Dermis blood vessel endothelial cell (primary cell): ENCODE results near the gene PCYT1B. TPM values are rescaled to one million over a fixed set of nuclear protein-coding genes. Genes with fewer than 3 reads are reported as not detected.
"Not testable (repeated sequence)": the region's sequence is repeated elsewhere in the genome, so short reads cannot be mapped to it uniquely, and the experiment has no call there.

Experiments used
- DNase-seq: peaks from one replicate; pipeline ENCODE4 v3.0.0; 2010
- total RNA-seq: library from RNA; depleted of rRNA; stranded (reverse); fragments of >200 nt; gene quantifications from 2 replicates; pipeline ENCODE4 v1.2.3, GENCODE V29; 2014

Gene PCYT1B
- total RNA-seq, 1 donor from 2014 or later = under 0.01 TPM

DNA sequence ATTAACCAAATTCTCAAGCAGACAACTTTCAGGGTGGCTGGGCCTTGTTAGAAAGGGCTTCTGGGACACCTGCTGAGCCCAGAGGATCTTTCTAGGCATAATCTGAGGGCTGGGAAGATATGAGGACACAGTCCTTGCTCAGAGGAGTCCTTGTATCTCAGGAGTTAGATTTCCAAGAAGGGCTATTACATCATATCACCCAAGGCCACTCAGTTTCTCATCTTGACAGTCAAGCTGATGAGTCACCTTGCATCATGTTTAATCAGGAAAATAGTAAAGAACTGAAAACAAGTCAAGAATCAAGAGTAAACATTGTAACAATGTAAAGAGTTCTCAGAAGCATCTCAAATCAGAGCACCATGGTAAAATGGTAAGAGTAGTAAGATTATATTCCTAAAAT is 4.0 kb downstream of the PCYT1B start:
- no peak for DNase-seq

DNA sequence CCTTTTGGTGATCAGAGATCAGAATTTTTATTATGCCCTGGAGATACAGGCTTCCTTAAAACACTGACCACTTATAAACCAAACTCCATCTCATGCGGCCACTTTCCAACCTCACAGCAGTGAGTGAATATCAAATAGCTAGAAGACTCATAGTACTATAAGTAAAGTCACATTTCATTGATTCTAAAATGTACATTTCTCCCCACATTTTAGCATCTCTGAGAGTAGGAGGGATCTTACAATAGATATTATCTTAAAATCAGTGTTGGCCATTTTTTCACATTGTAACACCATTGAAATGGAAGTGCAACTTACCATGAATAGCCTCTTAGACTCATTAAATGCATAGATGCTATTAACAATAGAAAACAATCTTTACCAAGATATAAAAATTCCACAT is 17.4 kb downstream of the PCYT1B start:
- no peak for DNase-seq

DNA sequence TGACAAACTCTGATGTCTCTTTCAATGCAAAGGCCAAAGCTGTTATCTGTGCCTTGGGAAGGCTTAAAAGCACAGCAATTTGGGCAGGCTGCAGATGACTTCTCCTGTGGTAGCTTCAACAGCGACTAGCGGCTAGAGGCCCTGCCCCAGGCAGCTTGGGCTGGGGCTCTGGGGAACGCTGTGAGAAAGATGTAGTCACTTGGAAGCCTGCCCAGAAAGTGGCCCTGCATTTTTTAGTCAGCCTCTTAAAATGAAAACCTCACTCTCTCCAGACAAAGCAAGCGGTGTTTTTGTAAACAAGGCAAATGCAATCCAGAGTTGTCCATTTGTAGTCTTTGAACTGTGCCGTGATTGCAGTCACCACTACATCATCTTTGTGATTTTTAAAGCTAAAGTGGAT is 27.5 kb downstream of the PCYT1B start:
- DNase-seq = no peak

DNA sequence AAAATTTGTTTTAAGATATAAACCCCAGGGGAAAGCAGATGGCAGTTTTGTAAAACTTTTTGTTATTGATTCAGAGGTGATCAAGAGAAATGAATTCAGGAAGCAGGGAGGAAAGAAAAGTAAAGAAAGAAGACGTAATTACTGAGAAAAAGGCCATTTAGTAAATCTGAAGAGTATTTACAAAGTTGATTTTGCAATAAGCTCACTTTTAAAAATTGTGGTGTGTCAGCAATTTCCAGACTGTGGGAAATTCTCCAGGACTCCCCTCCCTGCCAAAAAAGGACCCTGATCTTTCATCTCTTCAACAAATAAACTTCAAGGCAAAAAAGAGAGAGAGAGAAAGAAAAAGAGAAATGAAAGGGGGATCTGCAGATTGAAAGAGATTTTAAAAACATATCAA is 36.6 kb downstream of the PCYT1B start:
- DNase-seq = no peak

DNA sequence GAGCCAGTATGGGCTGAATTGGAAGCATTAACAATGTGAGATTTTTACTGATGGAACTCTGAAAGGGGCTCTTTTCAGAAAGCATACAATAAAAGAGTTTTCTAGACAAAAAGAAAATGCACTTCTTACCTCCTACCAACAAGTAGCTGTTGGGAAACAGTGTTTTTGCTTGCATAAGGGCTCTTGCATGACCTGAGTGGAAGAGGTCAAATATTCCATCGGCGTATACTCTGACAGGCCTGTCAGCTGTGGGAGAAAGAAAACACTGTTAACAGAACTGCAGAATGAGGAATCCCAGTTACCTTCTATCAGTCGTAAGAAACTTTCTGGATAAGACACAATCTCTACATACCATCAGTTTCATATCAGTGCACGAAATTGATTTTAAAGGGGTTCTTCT is 39.5 kb downstream of the PCYT1B start:
- no peak for DNase-seq

DNA sequence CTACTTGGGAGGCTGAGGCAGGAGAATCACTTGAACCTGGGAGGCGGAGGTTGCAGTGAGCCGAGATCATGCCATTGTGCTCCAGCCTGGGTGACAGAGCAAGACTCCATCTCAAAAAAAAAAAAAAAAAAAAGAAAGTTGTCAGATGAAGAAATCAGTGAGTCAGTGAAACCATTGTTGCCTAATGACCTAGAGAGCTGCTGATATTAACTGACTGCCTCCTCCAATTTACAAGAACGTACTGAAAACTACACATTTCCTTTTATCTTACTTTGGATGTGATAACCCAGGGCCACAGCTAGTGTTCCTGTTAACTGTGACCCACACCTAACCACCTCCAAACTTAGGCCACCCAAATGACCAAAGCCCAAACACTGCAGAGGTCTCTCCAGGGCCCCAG is 41.2 kb downstream of the PCYT1B start:
- DNase-seq = not testable (repeated sequence)

DNA sequence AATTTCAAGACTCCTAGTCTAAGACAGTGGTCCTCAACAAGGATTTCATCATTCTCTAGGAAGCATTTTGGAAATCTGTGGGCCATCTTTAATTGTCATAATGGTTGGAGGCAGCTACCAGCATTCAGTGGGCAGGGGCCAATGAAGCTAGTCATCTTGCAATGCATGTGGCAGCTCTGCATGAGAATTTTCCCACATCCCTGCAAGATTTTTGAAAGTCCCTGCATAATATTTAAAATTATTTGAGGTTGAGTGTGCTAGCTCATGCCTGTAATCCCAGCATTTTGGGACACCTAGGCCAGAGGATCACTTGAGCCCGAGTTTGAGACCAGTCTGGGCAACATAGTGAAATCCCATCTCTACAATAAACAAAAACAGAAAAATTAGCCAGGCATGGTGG is 44.0 kb downstream of the PCYT1B start:
- DNase-seq = no peak

DNA sequence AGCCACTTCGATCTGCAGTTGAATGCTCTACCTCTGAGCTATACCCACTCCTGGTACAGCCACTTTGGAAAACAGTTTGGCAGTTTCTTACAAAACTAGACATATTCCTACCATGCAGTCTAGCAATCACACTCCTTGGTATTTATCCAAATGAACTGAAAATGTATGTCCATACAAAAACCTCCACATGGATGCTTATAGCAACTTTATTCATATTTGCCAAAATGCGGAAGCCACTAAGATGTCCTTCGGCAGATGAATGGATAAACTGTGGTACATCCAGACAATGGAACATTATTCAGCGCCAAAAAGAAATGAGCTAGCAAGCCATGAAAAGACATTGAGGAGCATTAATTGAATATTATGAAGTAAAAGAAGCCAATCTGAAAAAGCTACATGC is 45.3 kb downstream of the PCYT1B start:
- DNase-seq = no peak

DNA sequence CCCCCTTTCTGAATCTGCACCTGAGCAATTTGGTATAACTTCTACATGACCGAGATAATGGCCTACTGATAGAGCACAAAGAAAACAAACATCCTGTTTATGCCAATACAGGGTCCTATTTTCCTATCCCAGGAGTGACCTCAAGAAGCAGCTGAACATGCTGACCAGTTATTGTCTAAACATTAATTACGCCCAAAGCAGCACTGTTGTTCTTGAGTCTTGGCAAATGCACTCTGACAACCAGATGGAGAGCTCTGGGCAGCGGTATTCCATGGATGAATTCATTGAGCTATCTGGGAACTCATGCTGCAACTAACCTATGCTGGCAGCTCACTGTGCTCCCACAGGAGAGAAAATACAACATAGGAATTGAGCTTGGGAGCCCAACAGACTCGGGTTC is 52.6 kb downstream of the PCYT1B start:
- no peak for DNase-seq

DNA sequence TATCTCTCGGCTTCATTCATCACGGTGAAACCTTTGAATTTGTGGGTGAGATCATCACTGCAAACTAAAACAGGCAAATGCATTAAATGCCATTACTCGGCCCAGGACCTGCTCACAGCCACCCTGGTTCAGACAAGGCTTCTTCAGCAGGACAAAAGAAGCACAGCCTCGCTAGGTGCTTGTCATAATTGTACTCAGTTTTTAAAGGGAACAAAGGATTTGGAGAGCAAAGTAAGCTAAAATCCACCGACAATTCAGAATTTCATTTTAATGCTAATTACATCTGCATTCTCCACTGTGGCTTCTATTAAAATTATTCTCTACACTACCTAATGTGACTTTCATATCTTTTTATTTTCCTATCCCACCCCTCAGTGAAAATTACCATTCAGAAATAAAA is 57.0 kb downstream of the PCYT1B start:
- DNase-seq = no peak

DNA sequence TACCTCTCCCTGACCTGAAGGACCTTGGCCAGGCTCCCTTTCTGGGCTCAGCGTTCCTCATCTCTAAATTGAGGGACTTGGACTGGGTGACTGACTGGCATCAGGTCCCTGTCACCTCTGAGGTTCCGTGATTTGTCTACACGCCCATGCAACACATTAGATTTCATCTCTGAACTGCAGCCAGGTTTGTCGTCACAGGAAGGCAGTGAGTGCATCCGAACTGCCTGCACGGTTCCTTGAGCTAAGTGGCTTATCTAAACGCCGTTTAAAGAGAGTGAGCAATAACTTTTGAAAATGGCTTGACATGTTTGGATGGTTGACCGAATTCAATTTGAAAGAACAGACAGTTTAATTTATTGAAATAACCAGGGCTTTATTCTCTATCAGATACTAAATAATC is 70.1 kb downstream of the PCYT1B start:
- DNase-seq = no peak

DNA sequence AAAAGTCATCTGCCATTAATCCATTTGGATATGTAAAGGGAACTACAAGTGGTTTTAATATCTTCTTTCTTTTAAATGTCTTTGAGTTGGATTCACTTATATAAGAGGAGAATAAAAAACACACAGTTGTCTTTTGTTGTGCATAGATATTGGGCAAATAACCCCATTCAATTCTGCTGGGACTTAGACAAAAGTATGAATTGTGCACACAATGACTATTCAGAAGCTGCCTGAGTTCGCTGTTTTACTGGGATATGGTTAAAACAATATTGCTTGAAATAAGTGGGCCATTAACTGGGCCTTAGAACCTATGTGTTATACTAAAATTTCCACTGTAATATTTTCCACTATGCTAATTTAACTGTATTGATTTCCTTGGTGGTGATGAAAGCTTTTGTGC is 71.7 kb downstream of the PCYT1B start:
- DNase-seq = no peak

DNA sequence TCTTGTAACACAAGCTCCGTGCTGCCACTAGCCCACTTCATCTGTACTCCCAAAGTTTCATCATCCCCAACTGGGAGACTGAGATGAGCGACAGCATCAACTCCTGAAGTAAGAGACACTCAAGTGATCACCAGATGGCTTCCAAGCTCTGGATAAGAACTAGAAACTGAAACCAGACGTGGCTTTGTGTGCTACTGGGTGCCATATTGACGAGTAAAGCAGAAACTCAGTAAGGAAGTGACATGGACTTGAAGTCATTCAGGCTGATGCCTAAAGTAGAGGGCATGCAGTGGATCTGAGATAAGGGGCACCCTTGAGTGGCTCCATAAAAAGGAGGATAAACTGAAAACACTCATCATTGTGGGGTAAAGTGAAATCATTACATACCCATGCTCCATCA is 72.4 kb downstream of the PCYT1B start:
- DNase-seq = no peak

DNA sequence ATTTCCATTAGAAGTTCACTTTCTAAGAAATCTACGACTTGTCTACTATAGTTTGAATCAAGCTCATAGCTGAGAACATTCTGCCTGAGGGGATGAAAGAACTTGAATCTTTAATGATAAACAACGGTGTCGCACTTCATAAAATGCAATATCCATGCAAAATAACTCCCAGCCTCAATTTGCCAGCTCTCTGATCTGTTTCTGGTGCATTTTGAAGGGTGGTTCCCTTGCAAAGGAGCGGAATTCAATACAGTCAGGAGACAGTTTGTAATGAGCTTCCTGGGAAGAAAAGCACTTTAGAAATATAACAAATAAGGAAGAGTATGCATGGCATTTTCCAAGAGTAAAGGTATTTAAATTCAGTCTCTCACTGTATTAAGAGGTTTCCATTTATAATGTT is 80.0 kb downstream of the PCYT1B start:
- DNase-seq = no peak

DNA sequence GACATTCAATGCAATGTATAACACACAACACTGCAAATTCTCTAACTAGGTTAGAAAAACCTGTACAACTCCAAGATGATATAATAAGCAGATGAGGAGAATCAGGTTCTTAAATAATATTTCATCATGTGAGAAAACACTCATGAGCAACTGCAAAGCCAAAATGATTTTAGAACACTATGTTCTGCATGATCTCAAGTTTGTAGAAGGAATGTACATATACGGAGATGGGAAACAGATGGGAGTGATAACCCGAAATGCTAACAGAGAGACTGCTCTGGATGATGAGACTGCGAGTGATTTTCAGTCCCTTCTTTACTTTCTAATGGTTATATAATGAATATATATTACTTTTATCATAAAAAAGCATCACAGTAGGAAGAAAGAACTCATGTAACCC is 80.9 kb downstream of the PCYT1B start:
- no peak for DNase-seq

DNA sequence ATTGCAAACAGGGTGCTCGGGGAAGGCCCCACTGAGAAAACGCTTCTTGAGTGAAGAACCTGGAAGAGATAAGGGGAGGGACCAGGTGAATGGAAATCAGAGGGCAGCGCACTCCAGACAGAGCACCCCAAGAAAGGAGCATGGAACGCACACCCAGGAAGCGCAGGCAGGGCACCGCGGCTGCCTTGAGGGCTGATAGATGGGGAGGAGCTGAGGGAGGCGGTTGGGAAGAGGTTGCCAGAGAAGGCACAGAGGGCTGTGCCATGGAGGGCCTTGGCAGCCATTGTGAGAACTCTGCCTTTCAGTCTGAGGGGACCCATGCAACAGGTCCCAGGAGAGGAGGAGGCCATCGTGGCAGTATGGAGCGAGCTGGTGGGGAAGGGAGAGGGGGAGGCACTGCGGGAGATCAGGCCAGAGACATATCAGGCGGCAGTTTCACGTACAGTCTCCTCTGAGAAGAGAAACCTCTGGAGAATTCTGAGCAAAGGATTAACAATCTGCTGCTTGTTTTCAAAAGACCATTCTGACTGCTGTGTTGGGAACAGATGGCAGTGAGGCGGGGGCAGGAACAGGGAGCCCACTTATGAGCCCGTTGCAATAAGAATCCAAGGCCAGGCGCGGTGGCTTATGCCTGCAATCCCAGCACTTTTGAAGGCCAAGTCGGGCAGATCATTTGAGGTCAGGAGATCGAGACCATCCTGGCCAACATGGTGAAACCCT is 83.7 kb downstream of the PCYT1B start:
- no peak for DNase-seq

DNA sequence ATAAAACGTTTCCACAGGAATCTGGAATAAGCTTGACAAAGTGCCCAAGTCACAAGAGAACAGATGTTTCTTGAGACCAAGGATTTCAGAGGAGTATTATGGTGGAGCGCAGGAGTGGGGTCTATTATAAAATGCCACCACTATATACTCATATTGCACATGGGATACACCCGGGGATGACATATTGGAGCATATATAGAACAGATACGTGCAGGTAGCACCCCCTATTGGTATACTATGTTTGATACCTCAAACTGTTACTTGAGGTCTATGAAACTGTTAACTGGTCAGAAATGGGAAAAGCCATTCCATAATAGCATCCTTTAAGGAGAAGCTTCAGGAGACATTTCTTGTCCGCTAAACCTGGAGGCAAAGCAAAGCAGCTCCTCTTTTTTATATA is 86.0 kb downstream of the PCYT1B start:
- peak; percentile 67 for DNase-seq

DNA sequence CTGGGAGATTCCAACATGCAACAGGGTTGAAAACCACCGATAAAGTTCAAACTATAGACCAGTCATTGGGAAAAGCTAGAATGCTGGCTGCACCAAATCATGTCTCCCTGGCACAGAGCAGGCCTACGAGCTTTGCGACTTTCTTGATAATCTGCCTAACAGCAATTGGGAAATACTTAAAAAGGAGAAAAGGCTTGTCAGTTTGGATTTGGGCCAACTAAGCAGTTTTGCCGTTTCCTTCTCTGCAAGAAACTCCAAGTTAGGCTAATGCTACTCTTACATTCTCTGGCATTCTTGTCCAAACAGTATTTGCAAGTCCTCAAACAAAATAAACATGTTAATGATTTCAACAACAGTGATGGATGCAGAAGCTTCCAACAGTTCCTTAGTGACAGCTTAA is 94.1 kb downstream of the PCYT1B start:
- DNase-seq = peak; percentile 9

DNA sequence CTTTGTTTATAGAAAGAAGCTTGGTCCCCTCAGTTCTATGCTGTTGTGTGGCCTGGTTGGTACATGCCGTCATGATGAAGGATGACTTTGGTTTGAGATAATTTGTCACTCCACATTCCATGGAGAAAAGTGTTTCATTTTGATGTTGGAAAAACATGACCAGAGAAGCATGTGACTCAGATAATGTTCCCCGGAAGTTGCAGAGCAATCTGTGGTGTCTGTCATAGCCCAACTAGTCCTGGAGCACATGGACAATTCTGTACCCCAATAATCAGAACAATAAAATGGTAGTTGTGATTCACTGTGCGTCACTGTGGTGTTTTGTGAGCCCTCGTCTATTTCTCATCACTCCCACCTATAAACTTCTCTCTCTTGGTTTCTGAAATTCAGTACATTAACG is 97.0 kb downstream of the PCYT1B start:
- DNase-seq = no peak

DNA sequence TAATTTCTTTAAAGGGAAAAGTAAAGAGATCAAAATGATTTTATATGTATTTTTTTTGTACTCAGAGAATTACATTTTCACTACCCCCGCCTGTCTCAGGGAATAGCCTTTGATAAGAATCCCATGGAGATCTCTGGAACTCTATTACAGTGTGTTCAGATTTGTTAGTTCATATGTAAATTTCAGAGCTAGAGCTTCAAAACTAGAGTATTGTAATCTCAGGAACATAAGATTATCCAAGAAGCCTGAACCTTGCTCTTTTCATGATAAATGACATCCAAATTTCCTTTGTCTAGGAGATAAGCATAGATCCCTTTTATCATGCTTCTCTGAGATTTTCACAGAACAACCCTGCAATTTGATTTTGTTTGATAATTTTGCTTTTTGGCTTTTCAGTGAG is 99.2 kb downstream of the PCYT1B start:
- DNase-seq = no peak

DNA sequence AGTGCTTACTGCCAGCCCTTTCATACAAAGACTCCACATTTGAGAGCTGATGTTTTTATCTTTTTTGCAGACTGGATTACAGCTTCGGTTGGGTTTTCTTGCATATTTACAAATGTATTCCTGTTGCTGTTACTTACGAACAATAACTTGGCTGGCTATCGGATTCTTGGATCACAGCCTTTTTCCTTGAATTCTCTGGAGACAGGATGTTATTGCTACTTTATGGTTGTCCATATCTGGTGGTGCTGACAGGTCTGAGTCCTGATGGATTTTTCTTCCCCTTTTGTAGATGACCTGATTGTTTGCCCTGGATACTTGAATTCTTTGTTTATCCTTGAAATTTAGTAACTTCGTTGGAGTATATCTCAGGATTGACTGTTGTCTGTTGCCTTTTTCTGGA is 104.4 kb downstream of the PCYT1B start:
- peak; percentile 83 for DNase-seq

DNA sequence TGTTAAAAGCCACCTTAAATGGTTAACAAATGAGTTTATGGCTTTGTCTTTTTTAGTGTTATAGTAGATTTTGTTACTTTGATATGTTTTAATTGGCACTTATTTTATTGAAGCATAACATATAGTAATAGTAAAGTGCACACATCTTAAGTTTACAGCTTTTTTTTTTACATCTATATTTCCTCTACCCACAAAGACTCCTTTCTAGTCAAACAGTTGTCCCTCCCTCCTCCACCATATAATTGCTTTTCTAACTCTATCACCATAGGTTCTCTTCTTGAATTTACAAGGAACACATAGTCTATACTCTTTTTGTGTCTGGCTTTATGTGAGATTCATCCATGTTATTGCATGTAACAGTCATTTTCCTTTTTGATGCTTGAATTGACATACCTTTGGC is 110.6 kb downstream of the PCYT1B start:
- DNase-seq = no peak

DNA sequence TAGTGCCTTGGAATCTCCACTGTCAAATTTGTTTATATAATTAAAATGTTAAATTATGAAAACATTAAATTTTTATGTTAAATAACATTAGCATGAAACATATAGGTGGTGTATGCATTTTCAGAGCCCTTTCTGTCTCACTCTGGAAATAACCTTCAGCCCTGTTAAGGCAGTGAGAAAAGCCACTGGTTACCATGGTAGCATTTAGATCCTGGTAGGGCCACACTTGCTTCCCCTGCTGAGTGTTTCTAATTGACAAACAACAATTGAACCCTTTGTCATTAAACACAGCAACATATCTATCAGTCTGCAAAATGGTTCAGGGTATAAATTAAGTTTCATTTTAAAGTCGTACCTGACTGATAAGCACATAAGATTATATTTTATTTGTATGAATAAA is 118.5 kb downstream of the PCYT1B start:
- no peak for DNase-seq

DNA sequence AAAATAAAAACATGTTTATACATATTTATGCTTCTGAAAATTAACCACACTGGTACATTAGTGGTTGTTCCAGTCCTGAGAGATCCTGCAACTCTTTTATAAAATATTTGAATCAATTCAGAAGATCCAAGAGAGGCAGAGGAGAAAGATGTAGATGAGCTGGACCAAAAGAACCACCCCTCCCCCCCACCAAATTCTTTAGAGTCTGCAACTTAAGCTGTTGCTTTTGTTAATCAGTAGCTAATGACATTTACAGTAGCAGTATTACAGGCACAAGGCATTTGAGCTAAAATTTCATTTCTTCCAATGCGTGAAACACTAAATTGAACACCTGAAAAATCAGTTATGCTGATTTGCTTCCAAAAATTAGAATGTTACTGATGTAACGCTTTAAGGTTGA is 120.5 kb downstream of the PCYT1B start:
- DNase-seq = no peak

DNA sequence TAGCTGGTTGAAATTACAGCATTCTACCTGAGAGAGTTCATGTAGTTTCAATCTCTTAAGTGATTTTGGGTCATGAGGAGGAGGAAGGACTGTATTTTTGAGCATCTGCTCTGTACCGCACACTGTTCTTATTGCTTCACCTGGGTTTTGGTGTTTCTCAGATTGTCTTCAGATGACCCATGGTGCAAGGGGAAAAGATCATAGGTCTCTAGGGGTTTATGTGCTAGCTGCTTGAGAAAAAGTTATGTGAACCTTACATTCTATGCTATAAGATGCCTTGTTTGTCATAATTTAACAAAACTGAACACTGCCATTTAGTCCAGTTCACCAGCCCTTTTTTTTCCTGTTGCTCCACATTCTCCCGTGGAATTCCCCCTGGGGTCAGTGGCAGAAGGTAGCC is 121.7 kb downstream of the PCYT1B start:
- DNase-seq = no peak

DNA sequence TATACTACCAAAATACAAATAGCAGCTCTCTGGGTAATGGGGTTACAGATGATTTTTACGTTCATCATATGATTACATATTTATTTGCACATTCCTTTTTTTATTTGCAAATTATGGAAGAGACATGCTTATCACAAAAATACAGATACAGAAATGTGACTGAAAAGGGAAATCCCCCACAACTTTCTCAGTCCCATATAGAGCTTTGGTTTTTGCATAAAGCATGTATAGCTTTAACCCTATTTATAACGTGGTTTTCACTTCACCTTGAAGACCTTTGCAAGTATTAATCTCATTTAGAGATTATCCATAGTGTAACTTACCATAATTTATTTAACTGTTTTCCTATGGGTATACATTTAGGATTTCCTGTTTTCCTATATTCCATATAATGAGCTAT is 126.7 kb downstream of the PCYT1B start:
- DNase-seq = no peak
